NK-92 (cell line): ENCODE results near the gene PACSIN2.

Source experiments
- DNase-seq: peaks from one replicate; lab custom pipeline; 2025; ENCODE audit not compliant: unreplicated experiment; lab: John Stamatoyannopoulos, UW

The PACSIN2 gene

DNA sequence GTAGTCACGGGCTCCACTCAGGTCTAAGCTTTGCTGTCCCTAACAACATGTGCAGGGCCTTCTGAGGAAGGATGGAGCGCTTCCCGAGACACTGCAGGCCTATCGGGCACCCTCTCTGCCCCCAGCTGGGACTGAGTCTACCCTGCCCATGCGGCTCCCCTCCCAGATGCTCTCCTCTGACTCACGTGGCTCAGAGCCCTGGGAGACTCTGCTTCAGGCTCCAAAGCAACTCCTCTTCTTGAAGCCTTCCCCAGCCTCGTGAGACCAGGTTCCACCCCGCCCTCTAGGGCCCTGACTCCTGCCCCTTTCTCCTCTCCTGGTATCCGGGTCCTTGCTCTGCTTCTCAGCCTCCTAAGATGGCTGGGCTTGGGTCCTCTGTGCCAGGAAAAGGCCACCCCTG lies 129.5 kb downstream of the PACSIN2 start:
- no peak for DNase-seq

DNA sequence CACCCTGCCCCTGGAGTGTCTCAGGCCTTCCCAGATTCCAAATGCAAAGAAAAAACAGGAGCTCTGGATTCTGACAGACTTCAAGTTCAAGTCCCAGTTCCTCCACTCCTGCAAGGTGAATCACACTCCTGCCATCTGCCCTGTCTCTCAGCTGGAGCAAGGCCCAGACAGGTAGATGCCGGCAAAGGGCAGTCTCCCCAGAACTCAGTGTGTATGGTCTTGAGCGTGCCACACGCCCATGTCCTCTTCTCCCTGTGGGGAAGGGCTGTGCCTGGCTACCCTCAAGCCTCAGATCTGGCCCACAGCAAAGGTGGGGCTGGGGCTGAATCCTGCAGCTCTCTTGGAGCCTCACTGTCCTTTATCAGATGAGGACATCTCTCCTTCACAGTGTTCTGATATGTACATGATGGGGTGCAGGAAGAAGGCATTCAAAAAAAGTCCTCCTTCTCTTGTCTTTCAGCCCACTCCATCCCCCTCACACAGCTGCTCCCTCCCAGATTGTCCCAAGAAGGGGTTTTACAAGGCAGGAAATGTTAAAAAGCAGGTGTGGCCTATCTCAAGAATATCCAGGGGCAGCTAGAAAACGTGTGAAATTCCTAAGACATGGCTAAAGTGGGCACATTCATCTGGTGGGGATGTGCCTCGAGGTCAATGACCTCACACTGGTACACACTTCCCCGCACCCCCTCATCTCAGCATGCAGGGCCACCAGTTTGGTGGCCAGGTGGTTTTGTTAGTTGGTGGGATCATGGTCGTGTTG lies 130.2 kb downstream of the PACSIN2 start:
- no peak for DNase-seq

- DNase-seq = no peak
These were observed 131.0 kb downstream of the PACSIN2 start for GRCh38 chr22:42883970-42884369.

- DNase-seq = no peak
These were observed 131.8 kb downstream of the PACSIN2 start for GRCh38 chr22:42883121-42883520.

GRCh38 chr22:42881982-42882656 lies 132.8 kb downstream of the PACSIN2 start:
- DNase-seq = no peak

GRCh38 chr22:42881298-42881697 lies 133.7 kb downstream of the PACSIN2 start:
- DNase-seq = no peak

- no peak for DNase-seq
These were observed 134.1 kb downstream of the PACSIN2 start for GRCh38 chr22:42880815-42881214.

DNA sequence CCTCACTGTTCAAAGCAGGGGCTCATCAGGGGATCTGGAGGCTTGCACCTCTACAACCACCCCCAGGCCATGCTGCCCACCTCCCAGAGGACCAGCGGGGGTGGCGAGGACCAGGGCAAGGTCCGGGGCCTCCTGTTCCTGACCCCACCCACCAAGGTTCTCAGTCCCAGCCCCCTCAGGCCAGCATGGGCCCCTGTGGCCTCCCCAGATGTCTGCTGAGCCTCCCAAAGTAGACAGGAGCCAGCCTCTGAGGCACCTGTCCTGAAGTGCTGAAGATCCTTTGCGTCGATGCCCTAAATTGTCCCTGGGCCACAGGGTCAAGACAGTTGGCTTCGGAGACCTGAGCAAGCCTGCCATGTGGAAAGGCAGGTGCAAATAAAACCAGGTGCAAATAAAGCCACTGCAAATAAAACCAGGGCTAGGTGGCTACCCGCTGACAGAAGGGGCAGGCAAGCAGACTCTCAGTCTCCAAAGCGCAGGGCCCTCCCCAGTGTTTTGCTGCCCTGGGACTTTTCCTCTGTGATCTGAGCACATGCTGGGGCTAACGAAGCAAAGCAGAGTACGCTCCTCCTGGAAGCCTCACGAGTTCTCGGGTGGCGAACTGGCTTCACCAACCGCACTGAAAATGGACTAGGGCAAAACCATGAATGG lies 135.5 kb downstream of the PACSIN2 start:
- DNase-seq = no peak

DNA sequence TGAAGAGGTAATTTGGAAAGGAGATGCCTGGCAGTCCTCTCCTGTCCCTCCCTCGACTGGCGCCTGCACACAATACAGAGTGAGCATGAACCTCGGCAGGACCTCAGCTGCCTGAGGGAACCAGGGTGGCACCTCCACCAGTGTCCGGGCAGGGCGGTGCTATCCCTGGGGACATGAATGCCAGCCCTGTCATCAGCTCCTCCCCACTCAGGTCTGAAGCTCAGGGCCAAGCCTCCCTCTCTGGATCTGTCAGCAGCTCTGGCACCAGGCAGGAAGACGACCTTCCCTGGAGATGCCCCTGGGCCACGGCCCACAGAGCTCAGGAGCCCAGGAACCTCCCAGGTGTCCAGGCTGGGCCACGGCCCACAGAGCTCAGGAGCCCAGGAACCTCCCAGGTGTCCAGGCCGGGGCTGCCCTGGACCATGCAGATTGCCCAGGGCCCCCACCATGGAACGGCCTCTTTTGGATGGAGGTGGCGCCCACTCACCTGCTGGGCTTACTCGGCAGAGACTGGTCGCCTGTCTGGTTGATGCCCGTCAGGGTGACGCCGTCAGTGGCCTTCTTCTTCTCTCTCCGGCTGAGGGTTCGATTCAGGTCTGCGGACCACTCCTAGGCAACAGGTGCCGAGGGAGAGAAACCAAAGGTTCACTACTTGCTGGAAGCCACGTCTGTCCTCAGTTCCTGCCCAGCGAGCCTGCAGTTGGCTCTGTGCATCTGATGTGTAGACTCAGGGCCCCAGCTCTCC lies 136.2 kb downstream of the PACSIN2 start:
- DNase-seq = no peak

GRCh38 chr22:42877597-42878340 lies 137.2 kb downstream of the PACSIN2 start:
- no peak for DNase-seq

DNA sequence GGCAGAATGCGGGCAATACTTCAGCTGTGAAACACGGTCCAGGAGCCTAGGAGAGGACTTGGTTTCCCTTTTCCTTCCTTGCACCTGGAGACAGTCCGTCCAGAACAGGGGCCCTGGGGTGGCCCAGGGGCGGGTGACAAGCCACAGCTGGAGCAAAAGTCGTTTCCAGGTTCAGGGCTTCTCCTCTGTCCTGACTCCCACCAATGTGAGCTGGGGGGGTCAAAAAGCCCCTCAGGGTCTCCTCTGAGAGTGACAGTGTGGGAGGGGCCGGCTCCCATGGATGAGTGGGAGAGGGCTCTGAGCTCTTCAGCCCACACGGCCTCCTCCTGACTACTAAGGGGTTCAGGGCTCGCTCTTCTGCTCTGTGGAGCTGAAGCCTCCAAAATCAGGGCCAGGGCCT lies 137.8 kb downstream of the PACSIN2 start:
- DNase-seq = no peak

DNA sequence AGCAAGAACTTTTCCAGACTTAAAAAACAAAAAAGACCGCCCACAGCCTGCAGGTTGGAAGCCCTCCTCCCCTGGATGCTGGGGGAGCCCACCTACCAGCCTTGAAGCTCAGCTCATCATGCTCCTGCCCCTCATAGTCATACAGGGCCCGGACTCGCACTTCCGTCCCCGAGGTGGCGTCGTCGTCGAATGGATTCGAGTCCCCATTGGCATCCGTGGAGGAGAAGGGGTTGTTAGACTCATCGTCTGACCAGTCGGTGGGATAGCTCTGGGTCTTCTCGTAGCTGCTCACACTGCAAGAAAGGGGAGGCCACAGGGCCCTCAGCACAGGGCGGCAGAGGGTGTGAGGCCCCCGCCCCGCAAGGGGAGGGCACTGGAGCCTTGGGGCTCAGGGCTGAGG lies 138.9 kb downstream of the PACSIN2 start:
- DNase-seq = no peak

DNA sequence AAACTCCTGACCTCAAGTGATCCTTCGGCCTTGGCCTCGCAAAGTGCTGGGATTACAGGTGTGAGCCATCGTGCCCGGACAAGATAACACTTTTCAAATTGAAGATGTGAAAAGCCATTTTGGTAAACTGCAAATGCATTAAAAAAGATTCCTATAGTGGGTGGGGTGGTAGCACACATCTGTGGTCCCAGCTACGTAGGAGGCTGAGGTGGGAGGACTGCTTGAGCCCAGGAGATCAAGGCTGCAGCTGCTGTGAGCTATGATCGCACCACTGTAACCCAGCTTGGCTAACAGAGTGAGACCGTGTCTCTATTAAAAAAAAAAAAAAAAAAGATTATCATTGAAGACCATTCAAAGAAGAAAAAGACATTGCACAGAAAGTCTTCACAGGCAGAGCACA lies 140.9 kb downstream of the PACSIN2 start:
- no peak for DNase-seq

DNA sequence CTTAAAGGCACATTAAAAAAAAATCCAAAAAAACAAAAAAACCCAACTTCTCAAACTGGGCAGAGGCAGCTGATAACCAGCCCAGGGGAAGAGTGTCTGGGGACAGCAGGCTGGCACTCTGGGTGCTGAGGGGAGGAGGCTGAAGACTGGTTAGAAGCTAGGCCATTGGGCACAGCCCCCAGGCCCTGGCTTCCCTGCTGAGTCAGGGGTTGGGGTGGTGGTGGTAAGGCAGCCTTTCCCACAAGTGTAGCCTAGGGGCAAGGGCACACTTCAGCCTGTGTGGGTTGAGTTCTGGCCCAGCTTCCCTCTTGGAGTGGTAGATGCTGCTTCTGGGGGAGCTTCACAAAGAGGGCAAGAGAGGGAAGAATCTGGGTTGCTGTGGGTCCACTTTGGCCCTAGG lies 141.6 kb downstream of the PACSIN2 start:
- no peak for DNase-seq

- DNase-seq = no peak
These were observed 142.1 kb downstream of the PACSIN2 start for GRCh38 chr22:42872821-42873220.

DNA sequence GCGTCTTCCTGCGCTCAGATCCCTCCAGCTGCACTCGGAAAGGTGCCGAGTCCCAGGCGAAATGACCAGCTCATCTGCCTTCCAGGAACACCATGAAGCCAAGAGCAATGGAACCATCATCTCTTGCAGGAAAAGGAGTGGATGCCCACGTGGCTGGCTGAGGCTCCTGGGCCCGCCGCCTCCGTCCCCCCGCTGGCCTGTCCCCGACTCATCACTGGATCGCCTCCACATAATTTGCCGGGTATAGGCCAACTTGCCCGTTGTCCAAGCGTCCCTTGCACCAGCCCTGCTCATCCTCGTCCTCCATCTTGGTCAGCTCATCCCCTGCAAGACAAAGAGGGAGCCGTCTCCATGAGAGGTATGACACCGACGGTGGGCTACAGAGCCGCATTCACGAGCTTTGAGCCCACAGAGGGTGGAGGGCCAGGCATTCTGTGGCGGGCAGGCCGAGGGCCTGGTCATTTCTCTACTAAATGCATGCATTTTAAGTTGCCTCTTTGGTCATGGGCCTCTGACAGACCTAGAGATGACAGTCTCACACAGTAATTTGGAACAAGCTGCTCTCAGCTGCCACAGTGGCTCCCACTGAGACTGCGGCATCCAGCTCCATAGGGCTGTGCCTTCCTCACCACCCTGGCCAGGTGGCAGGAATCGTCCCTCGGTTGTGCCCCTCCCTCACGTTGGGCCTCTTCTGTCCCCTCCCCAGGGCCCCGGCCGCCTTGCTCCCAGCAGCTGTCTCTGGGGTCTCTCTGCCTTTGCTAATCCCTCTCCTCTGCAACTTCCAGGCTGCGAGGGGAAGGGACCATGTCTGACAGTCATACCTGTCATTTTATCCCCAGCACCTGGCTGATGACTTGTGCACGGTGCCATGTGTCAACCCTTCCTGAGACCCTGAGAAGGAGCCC lies 143.6 kb downstream of the PACSIN2 start:
- no peak for DNase-seq

DNA sequence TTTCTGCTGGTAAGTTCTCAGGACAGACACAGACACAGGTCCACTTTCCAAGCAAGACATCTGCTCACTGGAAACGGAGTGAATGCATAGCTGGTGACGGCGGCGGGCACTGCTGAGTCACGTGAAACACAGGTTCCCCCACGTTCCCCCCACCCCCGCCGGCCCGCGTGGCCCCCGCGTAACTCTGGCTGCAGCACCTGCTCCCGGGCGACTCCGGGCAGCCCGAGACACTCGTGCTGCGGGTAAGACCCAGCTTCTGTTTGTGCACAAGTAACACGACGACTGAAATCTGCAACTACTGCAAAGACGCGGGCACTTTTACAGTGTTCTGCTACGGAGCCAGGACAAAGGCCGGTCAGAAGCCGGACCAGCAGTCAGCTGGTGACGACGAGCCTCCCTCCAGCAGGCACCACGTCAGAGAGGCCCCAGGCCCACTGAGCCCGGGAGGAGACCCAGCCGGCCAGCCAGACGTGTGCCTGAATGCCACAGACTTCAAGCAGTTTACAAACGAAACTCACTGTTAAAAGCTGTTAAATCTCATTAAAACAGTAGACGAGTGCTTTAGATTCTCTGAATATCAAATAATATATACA lies 145.0 kb downstream of the PACSIN2 start:
- DNase-seq = no peak

DNA sequence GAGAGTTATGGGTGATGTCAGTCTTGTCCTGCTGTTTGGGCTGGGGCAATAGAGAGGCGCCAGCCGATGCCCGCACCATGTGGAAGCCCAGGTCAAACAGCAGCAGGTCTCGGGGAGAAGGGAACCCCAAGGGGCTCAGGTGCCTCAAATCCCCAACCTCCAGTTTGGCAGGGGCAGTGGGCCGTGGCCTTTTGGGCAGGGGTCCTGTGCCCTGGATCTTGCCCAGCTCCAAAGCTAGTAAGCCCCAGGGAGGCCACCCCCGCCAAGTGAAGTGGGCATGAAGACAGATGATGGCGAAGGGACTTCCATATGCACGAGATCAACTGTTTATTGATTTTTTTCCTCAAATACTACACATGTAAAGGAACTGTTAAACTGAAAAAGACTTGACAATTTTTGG lies 145.5 kb downstream of the PACSIN2 start:
- DNase-seq = no peak

DNA sequence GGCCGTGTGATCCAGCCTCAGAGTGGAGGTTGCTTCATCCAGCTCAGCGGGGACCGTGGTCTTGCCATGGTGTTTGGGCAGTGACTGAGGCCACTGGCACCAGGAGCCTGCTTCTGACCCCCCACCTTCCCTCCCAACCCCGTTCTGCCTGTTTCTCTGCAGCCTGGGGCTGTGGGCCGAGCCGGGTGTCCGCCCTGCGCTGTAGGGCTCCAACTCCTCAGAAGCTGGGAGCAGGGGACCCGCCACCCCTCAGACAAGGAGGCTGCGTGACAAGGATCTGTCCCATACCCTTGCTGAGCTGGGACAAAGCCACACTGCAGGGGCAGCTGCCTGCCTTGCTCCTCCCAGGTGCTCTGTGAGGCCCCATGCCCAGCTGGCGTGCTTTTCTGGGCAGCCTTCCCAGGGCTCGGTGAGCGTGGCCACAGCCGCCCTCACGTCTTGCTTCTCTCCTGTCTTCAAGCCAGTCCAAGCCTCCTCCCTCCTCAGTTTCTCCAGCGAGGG lies 146.1 kb downstream of the PACSIN2 start:
- DNase-seq = no peak
